Vagina (tissue), 2 donors: ENCODE data around the gene PITHD1. TPM values are rescaled to one million over a fixed set of nuclear protein-coding genes. Genes with fewer than 3 reads are reported as not detected.
"Not testable (repeated sequence)": the region's sequence is repeated elsewhere in the genome, so short reads cannot be mapped to it uniquely, and the experiment has no call there.

Experiments
- DNase-seq, 2 donors: peaks; one replicate each; pipeline ENCODE4 v3.0.0-alpha.2; 2017; ENCODE audit errors: extremely low spot score in 2 of 2
- H3K27ac ChIP-seq: fragments of 200-600 bp; sonication (generic); one replicate; pipeline ENCODE4 v1.5.1; 2019
- H3K27me3 ChIP-seq: fragments of 200-600 bp; sonication (generic); one replicate; pipeline ENCODE4 v1.5.1; 2019
- H3K36me3 ChIP-seq, 2 donors: fragments of 200-600 bp; sonication (generic); one replicate each; pipeline ENCODE4 v1.5.1; 2017 to 2019
- H3K4me1 ChIP-seq: fragments of 200-600 bp; sonication (generic); one replicate; pipeline ENCODE4 v1.5.1; 2019
- H3K4me3 ChIP-seq, 2 donors: fragments of 200-600 bp; sonication (generic); 1 replicate in 1 of 2; 2 replicates in 1 of 2; pipeline ENCODE4 v1.5.1; 2016 to 2019
- H3K9me3 ChIP-seq: fragments of 200-600 bp; sonication (generic); one replicate; pipeline ENCODE4 v1.5.1; 2019
- CTCF ChIP-seq, 3 experiments: fragments of 450-650 bp in 2 of 3; fragments of 200-600 bp in 1 of 3; sonication (generic) in 1 of 3; IDR thresholded peaks; one replicate each; pipeline ENCODE4 v1.5.1; 2017 to 2019; ENCODE audit warnings: antibody characterized with exemption in 3 of 3, mild to moderate bottlenecking in 2 of 3, moderate library complexity in 2 of 3
- POLR2A ChIP-seq, 2 donors: fragments of 450-650 bp; IDR thresholded peaks; one replicate each; pipeline ENCODE4 v1.6.1; 2017; ENCODE audit warnings: antibody characterized with exemption in 2 of 2, mild to moderate bottlenecking in 2 of 2, moderate library complexity in 2 of 2
- POLR2AphosphoS5 ChIP-seq, 2 donors: sonication (generic); formaldehyde crosslinking; IDR thresholded peaks; one replicate each; pipeline ENCODE4 v1.9.0; 2017; ENCODE audit warnings: antibody characterized with exemption in 2 of 2, mild to moderate bottlenecking in 2 of 2, low read depth in 1 of 2; ENCODE audit not compliant: insufficient read depth in 1 of 2
- intact Hi-C: fragments of 100-400 bp; cut with DNase I; formaldehyde crosslinking; loops from one replicate; pipeline ENCODE4 v1.15.1; 2023
- total RNA-seq: library from RNA; depleted of rRNA; stranded (reverse); fragments of >200 nt; gene quantifications from one replicate; pipeline ENCODE4 v1.2.3, GENCODE V29; 2016

PITHD1 gene
- total RNA-seq, 1 donor from 2014 or later = 63.6 TPM

DNA sequence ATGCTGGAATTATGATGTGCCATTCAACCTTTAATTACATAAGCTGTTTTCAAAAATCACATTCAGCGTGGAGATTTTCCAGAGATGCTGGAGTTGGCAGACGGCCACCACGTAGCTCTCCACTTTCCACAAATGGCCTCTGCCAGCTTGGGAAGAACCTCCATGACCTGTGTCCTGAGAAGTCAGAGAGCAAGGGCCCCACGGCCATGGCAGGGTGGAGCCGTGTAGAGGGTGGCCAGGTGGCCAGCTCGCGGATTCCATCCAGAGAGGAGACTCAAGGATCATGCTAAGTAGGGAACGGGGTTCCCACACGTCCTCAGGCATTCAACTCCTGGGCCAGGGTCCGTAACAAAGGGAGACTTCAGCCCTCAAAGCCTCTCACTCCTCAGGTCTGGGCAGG, 23.7 kb downstream of the PITHD1 start:
- no peak for DNase-seq
- Histone ChIP-seq H3K27me3 (no peaks in the 10 kb centered on the region), H3K27ac (no peak overlapping the region), H3K4me3 (peak overlapping the region in 1 of 2 donors; percentile 78), H3K4me1 (peaks cover 26% of the 10 kb centered on the region), H3K36me3 (peaks cover 0 to 9% of the 10 kb centered on the region in 2 donors), H3K9me3 (no peaks in the 10 kb centered on the region)
- TF ChIP-seq POLR2A (IDR thresholded peaks at IDR 0.05) = no peak
- no peak for TF ChIP-seq POLR2AphosphoS5 (IDR thresholded peaks at IDR 0.05; ENCODE audit: insufficient read depth in 1 of 2, low read depth in 1 of 2)
- no peak for TF ChIP-seq CTCF (IDR thresholded peaks at IDR 0.05)
- intact Hi-C loops = no loop called here

GRCh38 chr1:23802809-23803342, 24.7 kb downstream of the PITHD1 start:
- H3K4me3 ChIP-seq, DNase-seq, intact Hi-C loops, H3K9me3 ChIP-seq, H3K27ac ChIP-seq, H3K36me3 ChIP-seq, H3K27me3 ChIP-seq: not testable (repeated sequence)
- H3K4me1 ChIP-seq = peaks cover 26% of the 10 kb centered on the region

DNA sequence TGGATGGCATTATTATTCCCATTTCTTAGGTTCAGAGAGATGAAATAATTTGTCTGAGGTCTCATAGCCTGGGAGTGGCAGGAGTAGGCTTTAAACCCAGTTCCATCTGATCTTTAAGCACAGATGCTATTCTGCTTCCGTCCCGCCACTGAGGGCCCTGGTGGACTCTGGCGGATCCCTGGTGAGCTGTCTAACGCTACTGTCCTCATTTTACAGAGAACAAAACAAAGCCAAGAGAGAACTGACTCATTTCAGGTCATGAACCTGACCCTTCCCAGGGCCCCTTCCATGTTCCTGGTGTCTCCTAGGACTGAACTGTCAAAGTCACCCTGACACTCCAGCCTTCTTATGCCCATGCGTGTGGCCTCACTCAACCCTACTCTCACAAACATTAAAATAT, 25.5 kb downstream of the PITHD1 start:
- H3K4me3 ChIP-seq = no peak overlapping the region
- H3K36me3 ChIP-seq = peaks cover 0 to 9% of the 10 kb centered on the region in 2 donors
- H3K27ac ChIP-seq = no peak overlapping the region
- peaks cover 24% of the 10 kb centered on the region for H3K4me1 ChIP-seq
- no peaks in the 10 kb centered on the region for H3K9me3 ChIP-seq
- TF ChIP-seq POLR2A (IDR thresholded peaks at IDR 0.05) (no peak), POLR2AphosphoS5 (IDR thresholded peaks at IDR 0.05; ENCODE audit: insufficient read depth in 1 of 2, low read depth in 1 of 2) (no peak), CTCF (IDR thresholded peaks at IDR 0.05) (no peak)
- no peak for DNase-seq
- no peaks in the 10 kb centered on the region for H3K27me3 ChIP-seq
- intact Hi-C loops = no loop called here

DNA sequence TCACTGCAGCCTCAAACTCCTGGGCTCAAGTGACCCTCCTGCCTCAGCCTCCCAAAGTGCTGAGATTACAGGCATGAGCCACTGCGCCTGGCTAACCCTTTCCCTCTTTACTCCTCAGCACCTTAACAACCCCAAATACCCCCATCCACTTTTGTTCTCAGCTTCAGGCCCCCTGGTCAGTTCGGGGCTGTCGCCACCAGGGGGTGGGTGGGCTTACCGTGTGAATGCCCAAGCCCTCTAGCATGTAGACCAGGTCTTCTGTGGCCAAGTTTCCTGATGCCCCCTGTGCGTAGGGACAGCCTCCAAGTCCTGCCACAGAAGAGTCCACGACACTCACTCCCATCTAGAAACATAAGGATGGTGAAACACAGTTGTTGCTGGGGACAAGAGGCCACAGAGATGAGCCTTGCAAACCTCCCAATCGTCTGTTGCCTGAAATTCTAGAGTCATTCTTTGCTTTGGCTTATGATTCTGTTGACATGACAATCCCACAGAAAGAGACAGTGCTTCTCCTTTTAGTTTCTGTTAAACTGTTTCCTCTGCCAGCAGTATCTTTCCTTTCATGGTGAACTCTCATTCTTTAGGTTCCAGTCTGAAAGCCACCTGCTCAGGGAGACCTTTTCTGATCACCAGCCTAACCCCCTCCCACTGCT, 26.1 kb downstream of the PITHD1 start:
- no peak for TF ChIP-seq POLR2AphosphoS5 (IDR thresholded peaks at IDR 0.05; ENCODE audit: insufficient read depth in 1 of 2, low read depth in 1 of 2)
- TF ChIP-seq CTCF (IDR thresholded peaks at IDR 0.05) = no peak
- no peak for TF ChIP-seq POLR2A (IDR thresholded peaks at IDR 0.05)
- H3K27ac ChIP-seq = no peak overlapping the region
- no peak for DNase-seq
- no peaks in the 10 kb centered on the region for H3K9me3 ChIP-seq
- peaks cover 17% of the 10 kb centered on the region for H3K4me1 ChIP-seq
- no peak overlapping the region for H3K4me3 ChIP-seq
- no peaks in the 10 kb centered on the region for H3K27me3 ChIP-seq
- peaks cover 0 to 9% of the 10 kb centered on the region in 2 donors for H3K36me3 ChIP-seq
- intact Hi-C loops = no loop called here

GRCh38 chr1:23805025-23805424, 26.8 kb downstream of the PITHD1 start:
- no peak for DNase-seq
- Histone ChIP-seq H3K9me3 (no peaks in the 10 kb centered on the region), H3K4me3 (no peak overlapping the region), H3K27ac (no peak overlapping the region), H3K36me3 (peaks cover 0 to 9% of the 10 kb centered on the region in 2 donors), H3K27me3 (no peaks in the 10 kb centered on the region), H3K4me1 (peaks cover 10% of the 10 kb centered on the region)
- no peak for TF ChIP-seq POLR2AphosphoS5 (IDR thresholded peaks at IDR 0.05; ENCODE audit: insufficient read depth in 1 of 2, low read depth in 1 of 2)
- intact Hi-C loops = no loop called here

DNA sequence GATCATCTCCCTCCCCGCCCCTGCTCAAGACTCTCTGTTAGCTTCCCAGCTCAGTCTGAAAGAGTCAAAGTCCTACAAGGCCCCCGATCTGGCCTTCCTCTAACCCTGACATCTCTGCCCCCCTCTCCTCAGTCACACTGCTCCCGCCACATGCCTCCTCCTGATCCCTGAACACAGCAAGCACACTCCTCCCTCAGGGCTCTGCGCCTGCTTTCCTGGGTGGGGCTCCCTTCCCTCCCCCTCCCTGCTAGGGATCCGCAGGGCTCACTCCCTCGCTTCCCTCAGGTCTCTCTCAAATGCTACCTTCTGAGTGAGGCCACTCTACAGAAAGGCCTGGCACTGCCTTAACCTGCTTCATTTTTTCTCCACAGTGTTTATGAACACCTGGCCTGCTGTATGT, 28.1 kb downstream of the PITHD1 start:
- H3K27me3 ChIP-seq = no peaks in the 10 kb centered on the region
- H3K36me3 ChIP-seq = peaks cover 0 to 9% of the 10 kb centered on the region in 2 donors
- no peak overlapping the region for H3K27ac ChIP-seq
- peaks cover 5% of the 10 kb centered on the region for H3K4me1 ChIP-seq
- no peak overlapping the region for H3K4me3 ChIP-seq
- no peak for TF ChIP-seq POLR2AphosphoS5 (IDR thresholded peaks at IDR 0.05; ENCODE audit: insufficient read depth in 1 of 2, low read depth in 1 of 2)
- TF ChIP-seq CTCF (IDR thresholded peaks at IDR 0.05) = no peak
- no peak for TF ChIP-seq POLR2A (IDR thresholded peaks at IDR 0.05)
- no peaks in the 10 kb centered on the region for H3K9me3 ChIP-seq
- intact Hi-C loops = no loop called here
- DNase-seq = no peak
